Large intestine (tissue), 3 donors: ENCODE results near the gene TBC1D16. TPM values are rescaled to one million over a fixed set of nuclear protein-coding genes. Genes with fewer than 3 reads are reported as not detected.
"Not testable (repeated sequence)": the region's sequence is repeated elsewhere in the genome, so short reads cannot be mapped to it uniquely, and the experiment has no call there.

Source experiments
- DNase-seq, 2 donors: peaks; one replicate each; pipeline versions ENCODE4 v3.0.0 to v3.0.0-alpha.2; 2013
- H3K27ac ChIP-seq: one replicate; pipeline ENCODE4 v1.5.1; 2013; ENCODE audit warnings: low read length
- H3K27me3 ChIP-seq: 2 replicates; pipeline ENCODE4 v1.6.1; 2013; ENCODE audit warnings: low read length; ENCODE audit not compliant: control insufficient read depth, insufficient read depth
- H3K36me3 ChIP-seq: 2 replicates; pipeline ENCODE4 v1.6.1; 2013; ENCODE audit warnings: low read length; ENCODE audit not compliant: control insufficient read depth, insufficient read depth
- H3K4me1 ChIP-seq: one replicate; pipeline ENCODE4 v1.6.1; 2013; ENCODE audit warnings: low read length; ENCODE audit not compliant: control insufficient read depth, insufficient read depth
- H3K4me3 ChIP-seq: one replicate; pipeline ENCODE4 v1.5.1; 2013; ENCODE audit warnings: low read length
- H3K9me3 ChIP-seq: one replicate; pipeline ENCODE4 v1.6.1; 2013; ENCODE audit warnings: mild to moderate bottlenecking, low read depth, low read length, moderate library complexity; ENCODE audit not compliant: control insufficient read depth
- WGBS: methylation state at CpG from one replicate; pipeline ENCODE4 v1.1.5; 2013; ENCODE audit warnings: low lambda C conversion rate; ENCODE audit not compliant: insufficient coverage; 5-methylcytosine and 5-hydroxymethylcytosine counted together
- polyA plus RNA-seq: library from polyadenylated mRNA; unstranded; fragments of 120-200 nt; gene quantifications from one replicate; pipeline ENCODE4 v1.2.1, GENCODE V29; 2013

The TBC1D16 gene
- polyA plus RNA-seq, 1 donor = 29.9 TPM

- DNase-seq = not testable (repeated sequence)
Measured at GRCh38 chr17:79956441-79956735, 79.3 kb downstream of the TBC1D16 start.

GRCh38 chr17:79955691-79956440 lies 79.8 kb downstream of the TBC1D16 start:
- no peak for DNase-seq
- no peaks in the 10 kb centered on the region for H3K27me3 ChIP-seq
- peaks cover 2% of the 10 kb centered on the region for H3K9me3 ChIP-seq
- peaks cover 6% of the 10 kb centered on the region for H3K36me3 ChIP-seq
- no peak overlapping the region for H3K4me3 ChIP-seq
- H3K27ac ChIP-seq = no peak overlapping the region
- peaks cover 31% of the 10 kb centered on the region for H3K4me1 ChIP-seq
- 100% methylated on average over 1 of the region's 13 CpGs for WGBS

More at GRCh38 chr17:79956441-79956735, 79.3 kb downstream of the TBC1D16 start:
- not testable (repeated sequence) for H3K27ac ChIP-seq, H3K9me3 ChIP-seq, H3K36me3 ChIP-seq, H3K27me3 ChIP-seq, H3K4me3 ChIP-seq
- H3K4me1 ChIP-seq = peaks cover 26% of the 10 kb centered on the region
- no CpG with 5 or more reads among the region's 8 CpGs for WGBS

- Histone ChIP-seq H3K27me3 (no peaks in the 10 kb centered on the region), H3K4me3 (no peak overlapping the region), H3K4me1 (peaks cover 37% of the 10 kb centered on the region), H3K27ac (no peak overlapping the region), H3K9me3 (peaks cover 2% of the 10 kb centered on the region), H3K36me3 (peaks cover 6% of the 10 kb centered on the region)
- WGBS = 100% methylated on average over 3 of the region's 10 CpGs
- no peak for DNase-seq
Measured at GRCh38 chr17:79955167-79955549, 80.5 kb downstream of the TBC1D16 start.

GRCh38 chr17:79954281-79955166 lies 81.1 kb downstream of the TBC1D16 start:
- Histone ChIP-seq H3K36me3 (peaks cover 8% of the 10 kb centered on the region), H3K9me3 (peaks cover 2% of the 10 kb centered on the region), H3K4me3 (no peak overlapping the region), H3K27ac (no peak overlapping the region), H3K27me3 (no peaks in the 10 kb centered on the region), H3K4me1 (peaks cover 42% of the 10 kb centered on the region)
- WGBS = no CpG with 5 or more reads among the region's 25 CpGs
- DNase-seq = no peak

GRCh38 chr17:79953335-79953734 lies 82.3 kb downstream of the TBC1D16 start:
- H3K9me3 ChIP-seq = peaks cover 2% of the 10 kb centered on the region
- no peak for DNase-seq
- no peaks in the 10 kb centered on the region for H3K27me3 ChIP-seq
- no peak overlapping the region for H3K27ac ChIP-seq
- H3K36me3 ChIP-seq = peaks cover 17% of the 10 kb centered on the region
- peaks cover 42% of the 10 kb centered on the region for H3K4me1 ChIP-seq
- no peak overlapping the region for H3K4me3 ChIP-seq

GRCh38 chr17:79952901-79953300 lies 82.8 kb downstream of the TBC1D16 start:
- no peak for DNase-seq
- Histone ChIP-seq H3K27ac (peak overlapping the region; percentile 77), H3K4me3 (no peak overlapping the region), H3K36me3 (peaks cover 20% of the 10 kb centered on the region), H3K4me1 (peaks cover 42% of the 10 kb centered on the region), H3K9me3 (peaks cover 2% of the 10 kb centered on the region), H3K27me3 (no peaks in the 10 kb centered on the region)
- no CpG with 5 or more reads among the region's 8 CpGs for WGBS

- no CpG with 5 or more reads among the region's 36 CpGs for WGBS
- peaks cover 42% of the 10 kb centered on the region for H3K4me1 ChIP-seq
- H3K9me3 ChIP-seq = peaks cover 2% of the 10 kb centered on the region
- peak overlapping the region; percentile 77 for H3K27ac ChIP-seq
- no peak overlapping the region for H3K4me3 ChIP-seq
- peaks cover 25% of the 10 kb centered on the region for H3K36me3 ChIP-seq
- no peaks in the 10 kb centered on the region for H3K27me3 ChIP-seq
- no peak for DNase-seq
Measured at GRCh38 chr17:79952265-79952877, 83.3 kb downstream of the TBC1D16 start.

- H3K27me3 ChIP-seq = no peaks in the 10 kb centered on the region
- H3K9me3 ChIP-seq = peaks cover 2% of the 10 kb centered on the region
- peak overlapping the region; percentile 77 for H3K27ac ChIP-seq
- H3K4me3 ChIP-seq = no peak overlapping the region
- H3K36me3 ChIP-seq = peaks cover 32% of the 10 kb centered on the region
- WGBS = no CpG with 5 or more reads among the region's 31 CpGs
- peaks cover 42% of the 10 kb centered on the region for H3K4me1 ChIP-seq
- DNase-seq = peak; percentile 48 to 68
Measured at GRCh38 chr17:79951361-79952264, 84.1 kb downstream of the TBC1D16 start.

GRCh38 chr17:79950751-79951150 lies 84.9 kb downstream of the TBC1D16 start:
- DNase-seq = peak in 1 of 2 donors; percentile 73
- H3K4me3 ChIP-seq = no peak overlapping the region
- H3K36me3 ChIP-seq = peaks cover 41% of the 10 kb centered on the region
- H3K4me1 ChIP-seq = peaks cover 42% of the 10 kb centered on the region
- H3K27me3 ChIP-seq = no peaks in the 10 kb centered on the region
- WGBS = no CpG with 5 or more reads among the region's 17 CpGs
- H3K9me3 ChIP-seq = peaks cover 2% of the 10 kb centered on the region
- H3K27ac ChIP-seq = peak overlapping the region; percentile 77

- DNase-seq = peak; percentile 51 to 88
- Histone ChIP-seq H3K9me3 (peaks cover 2% of the 10 kb centered on the region), H3K4me1 (peaks cover 42% of the 10 kb centered on the region), H3K4me3 (peak overlapping the region; percentile 1), H3K36me3 (peaks cover 45% of the 10 kb centered on the region), H3K27me3 (no peaks in the 10 kb centered on the region), H3K27ac (peak overlapping the region; percentile 77)
- WGBS = no CpG with 5 or more reads among the region's 31 CpGs
Measured at GRCh38 chr17:79950306-79950705, 85.4 kb downstream of the TBC1D16 start.
